GM18870 (cell line): ENCODE data around the gene ADAM15.

Experiments
- ATAC-seq: cut with Tn5 transposase; IDR thresholded peaks from one replicate; pipeline ENCODE4 v1.9.1; 2021; ENCODE audit warnings: moderate library complexity; ENCODE audit not compliant: unreplicated experiment

Gene ADAM15

GRCh38 chr1:155011437-155012025, 39.6 kb upstream of the ADAM15 start:
- no peak for ATAC-seq

GRCh38 chr1:155012026-155012546, 39.0 kb upstream of the ADAM15 start:
- no peak for ATAC-seq

- no peak for ATAC-seq
Measured at GRCh38 chr1:155012776-155013602, 38.1 kb upstream of the ADAM15 start.

GRCh38 chr1:155013632-155014031, 37.5 kb upstream of the ADAM15 start:
- no peak for ATAC-seq

- ATAC-seq = no peak
Measured at GRCh38 chr1:155014709-155015508, 36.2 kb upstream of the ADAM15 start.

GRCh38 chr1:155015527-155016230, 35.4 kb upstream of the ADAM15 start:
- ATAC-seq = no peak

GRCh38 chr1:155016231-155016831, 34.8 kb upstream of the ADAM15 start:
- ATAC-seq = no peak

- ATAC-seq = peak; percentile 59
Measured at GRCh38 chr1:155017041-155017945, 33.8 kb upstream of the ADAM15 start.

- peak; percentile 4 for ATAC-seq
Measured at GRCh38 chr1:155017946-155018316, 33.2 kb upstream of the ADAM15 start.

GRCh38 chr1:155018617-155019348, 32.3 kb upstream of the ADAM15 start:
- ATAC-seq = no peak

GRCh38 chr1:155019377-155020245, 31.5 kb upstream of the ADAM15 start:
- no peak for ATAC-seq

- ATAC-seq = no peak
Measured at GRCh38 chr1:155022136-155022926, 28.8 kb upstream of the ADAM15 start.

- ATAC-seq = no peak
Measured at GRCh38 chr1:155022927-155023236, 28.2 kb upstream of the ADAM15 start.

- ATAC-seq = no peak
Measured at GRCh38 chr1:155023627-155024026, 27.5 kb upstream of the ADAM15 start.

GRCh38 chr1:155024315-155024714, 26.8 kb upstream of the ADAM15 start:
- no peak for ATAC-seq

- no peak for ATAC-seq
Measured at GRCh38 chr1:155026154-155026553, 25.0 kb upstream of the ADAM15 start.

GRCh38 chr1:155026588-155026987, 24.5 kb upstream of the ADAM15 start:
- ATAC-seq = no peak
